ENCODE results near the gene ARID1B. TPM values are rescaled to one million over a fixed set of nuclear protein-coding genes. Genes with fewer than 3 reads are reported as not detected.

The ARID1B gene
- total RNA-seq, 1 donor from 2014 or later: 75.4 TPM

- H2AFZ ChIP-seq (ENCODE audit: low read depth, low read length): no peak overlapping the region
- peaks cover 73% of the 10 kb centered on the region for H4K20me1 ChIP-seq (ENCODE audit: insufficient read depth, low read length)
- H3K9me3 Mint-ChIP-seq (ENCODE audit: unreplicated experiment): no peaks in the 10 kb centered on the region
- peaks cover 6% of the 10 kb centered on the region for H3K4me1 ChIP-seq (ENCODE audit: insufficient read depth, low read length)
- no peak overlapping the region for H3K4me3 ChIP-seq (ENCODE audit: insufficient read depth, low read depth, low read length)
- H3K4me3 Mint-ChIP-seq (ENCODE audit: unreplicated experiment): no peak overlapping the region
- no peak overlapping the region for H3K27ac Mint-ChIP-seq (ENCODE audit: unreplicated experiment)
- H3K27ac ChIP-seq (ENCODE audit: low read depth, low read length): no peak overlapping the region
- no peaks in the 10 kb centered on the region for H3K27me3 ChIP-seq (ENCODE audit: insufficient read depth, low read length)
- no peaks in the 10 kb centered on the region for H3K9me3 ChIP-seq (ENCODE audit: insufficient read depth, low read depth, low read length)
- TF ChIP-seq EZH2 (IDR thresholded peaks at IDR 0.05; ENCODE audit: insufficient read depth, low read length) (no peak), CTCF (IDR thresholded peaks at IDR 0.05; ENCODE audit: insufficient read depth, low read depth, low read length) (no peak)
- no peaks in the 10 kb centered on the region for H3K36me3 ChIP-seq (ENCODE audit: insufficient read depth, low read length)
- H3K4me2 ChIP-seq (ENCODE audit: low read length): no peak overlapping the region
- DNase-seq (ENCODE audit: low read depth) (no peak), FAIRE-seq (peak; percentile 23)
- no peak overlapping the region for H3K9ac ChIP-seq (ENCODE audit: low read length)
- peaks cover 16% of the 10 kb centered on the region for H3K4me1 Mint-ChIP-seq (ENCODE audit: low read depth, unreplicated experiment)
- H3K79me2 ChIP-seq (ENCODE audit: insufficient read depth, low read length): peaks cover 91% of the 10 kb centered on the region
- H3K36me3 Mint-ChIP-seq (ENCODE audit: low read depth, unreplicated experiment): peaks cover under 1% of the 10 kb centered on the region
- no peaks in the 10 kb centered on the region for H3K27me3 Mint-ChIP-seq (ENCODE audit: low read depth, unreplicated experiment)
These were observed 217.3 kb downstream of the ARID1B start for GRCh38 chr6:156994215-156995076.

DNA sequence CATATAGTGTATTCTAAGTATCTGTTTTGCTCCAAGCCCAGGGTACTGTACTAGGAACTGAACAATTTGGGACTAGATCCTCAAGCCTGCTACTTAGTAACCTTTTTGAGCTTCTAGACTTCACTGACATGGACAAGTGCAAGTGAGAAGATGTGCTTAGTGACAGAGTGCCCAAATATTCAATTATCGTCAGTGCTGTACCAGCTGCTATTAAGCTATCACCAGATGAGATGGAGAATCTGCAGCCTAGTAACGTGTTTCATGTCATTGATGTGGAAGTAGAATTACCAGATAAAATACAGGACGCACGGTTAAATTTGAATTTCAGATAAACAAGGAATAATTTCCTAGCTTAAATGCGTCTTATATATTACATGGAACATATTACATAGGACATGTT is 218.3 kb downstream of the ARID1B start:
- H3K36me3 ChIP-seq (ENCODE audit: insufficient read depth, low read length): no peaks in the 10 kb centered on the region
- DNase-seq (ENCODE audit: low read depth) (no peak), FAIRE-seq (no peak)
- Mint-ChIP-seq H3K27me3 (ENCODE audit: low read depth, unreplicated experiment) (no peaks in the 10 kb centered on the region), H3K9me3 (ENCODE audit: unreplicated experiment) (no peaks in the 10 kb centered on the region), H3K27ac (ENCODE audit: unreplicated experiment) (no peak overlapping the region), H3K36me3 (ENCODE audit: low read depth, unreplicated experiment) (peaks cover 4% of the 10 kb centered on the region), H3K4me1 (ENCODE audit: low read depth, unreplicated experiment) (peaks cover 13% of the 10 kb centered on the region), H3K4me3 (ENCODE audit: unreplicated experiment) (no peak overlapping the region)
- no peak overlapping the region for H3K4me3 ChIP-seq (ENCODE audit: insufficient read depth, low read depth, low read length)
- no peak for TF ChIP-seq CTCF (IDR thresholded peaks at IDR 0.05; ENCODE audit: insufficient read depth, low read depth, low read length)
- TF ChIP-seq EZH2 (IDR thresholded peaks at IDR 0.05; ENCODE audit: insufficient read depth, low read length): no peak
- H3K27me3 ChIP-seq (ENCODE audit: insufficient read depth, low read length): no peaks in the 10 kb centered on the region
- peaks cover 72% of the 10 kb centered on the region for H4K20me1 ChIP-seq (ENCODE audit: insufficient read depth, low read length)
- H3K4me2 ChIP-seq (ENCODE audit: low read length): no peak overlapping the region
- H3K9me3 ChIP-seq (ENCODE audit: insufficient read depth, low read depth, low read length): no peaks in the 10 kb centered on the region
- H2AFZ ChIP-seq (ENCODE audit: low read depth, low read length): no peak overlapping the region
- H3K79me2 ChIP-seq (ENCODE audit: insufficient read depth, low read length): peaks cover 92% of the 10 kb centered on the region
- no peak overlapping the region for H3K9ac ChIP-seq (ENCODE audit: low read length)
- H3K4me1 ChIP-seq (ENCODE audit: insufficient read depth, low read length): peaks cover 6% of the 10 kb centered on the region
- H3K27ac ChIP-seq (ENCODE audit: low read depth, low read length): no peak overlapping the region

DNA sequence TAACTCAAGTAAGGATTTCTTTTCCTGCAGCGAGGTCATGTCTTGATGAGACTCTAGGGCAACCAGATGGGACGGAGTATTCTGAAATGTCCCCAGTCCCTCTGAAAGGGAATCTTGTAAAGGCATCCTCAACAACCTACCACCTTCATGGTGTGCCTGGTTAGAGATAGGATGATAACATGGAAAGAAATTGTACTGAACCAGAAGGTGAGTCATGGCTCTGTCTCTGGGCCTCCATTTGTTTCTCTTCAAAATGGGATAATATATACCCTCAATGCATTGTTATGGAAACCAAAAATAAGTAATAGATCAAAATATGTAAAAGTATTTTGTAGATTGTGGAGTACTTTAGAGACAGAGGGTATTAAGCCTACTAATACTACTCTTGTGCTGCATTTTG is 219.1 kb downstream of the ARID1B start:
- H3K36me3 Mint-ChIP-seq (ENCODE audit: low read depth, unreplicated experiment): peaks cover 4% of the 10 kb centered on the region
- no peak overlapping the region for H3K9ac ChIP-seq (ENCODE audit: low read length)
- no peaks in the 10 kb centered on the region for H3K9me3 Mint-ChIP-seq (ENCODE audit: unreplicated experiment)
- TF ChIP-seq CTCF (IDR thresholded peaks at IDR 0.05; ENCODE audit: insufficient read depth, low read depth, low read length) (no peak), EZH2 (IDR thresholded peaks at IDR 0.05; ENCODE audit: insufficient read depth, low read length) (no peak)
- H3K4me1 Mint-ChIP-seq (ENCODE audit: low read depth, unreplicated experiment): peaks cover 13% of the 10 kb centered on the region
- peaks cover 6% of the 10 kb centered on the region for H3K4me1 ChIP-seq (ENCODE audit: insufficient read depth, low read length)
- H3K9me3 ChIP-seq (ENCODE audit: insufficient read depth, low read depth, low read length): no peaks in the 10 kb centered on the region
- H3K4me2 ChIP-seq (ENCODE audit: low read length): no peak overlapping the region
- H2AFZ ChIP-seq (ENCODE audit: low read depth, low read length): no peak overlapping the region
- peaks cover 72% of the 10 kb centered on the region for H4K20me1 ChIP-seq (ENCODE audit: insufficient read depth, low read length)
- DNase-seq (ENCODE audit: low read depth) (no peak), FAIRE-seq (peak; percentile 23)
- H3K36me3 ChIP-seq (ENCODE audit: insufficient read depth, low read length): no peaks in the 10 kb centered on the region
- no peak overlapping the region for H3K4me3 ChIP-seq (ENCODE audit: insufficient read depth, low read depth, low read length)
- H3K27me3 Mint-ChIP-seq (ENCODE audit: low read depth, unreplicated experiment): no peaks in the 10 kb centered on the region
- no peak overlapping the region for H3K27ac ChIP-seq (ENCODE audit: low read depth, low read length)
- H3K4me3 Mint-ChIP-seq (ENCODE audit: unreplicated experiment): no peak overlapping the region
- H3K27me3 ChIP-seq (ENCODE audit: insufficient read depth, low read length): no peaks in the 10 kb centered on the region
- H3K79me2 ChIP-seq (ENCODE audit: insufficient read depth, low read length): peaks cover 94% of the 10 kb centered on the region
- no peak overlapping the region for H3K27ac Mint-ChIP-seq (ENCODE audit: unreplicated experiment)

Measured in astrocyte (in vitro differentiated cells and primary cell).